Activated CD4-positive, CD25-positive, alpha-beta regulatory T cell treated with anti-CD3 and anti-CD28 coated beads, Interleukin-2, amount 50 U/mL, for 72 hours (primary cell): ENCODE measurements around the gene TUB.

Experiments used
- DNase-seq: peaks from one replicate; pipeline ENCODE4 v3.0.0; 2021

Gene TUB

DNA sequence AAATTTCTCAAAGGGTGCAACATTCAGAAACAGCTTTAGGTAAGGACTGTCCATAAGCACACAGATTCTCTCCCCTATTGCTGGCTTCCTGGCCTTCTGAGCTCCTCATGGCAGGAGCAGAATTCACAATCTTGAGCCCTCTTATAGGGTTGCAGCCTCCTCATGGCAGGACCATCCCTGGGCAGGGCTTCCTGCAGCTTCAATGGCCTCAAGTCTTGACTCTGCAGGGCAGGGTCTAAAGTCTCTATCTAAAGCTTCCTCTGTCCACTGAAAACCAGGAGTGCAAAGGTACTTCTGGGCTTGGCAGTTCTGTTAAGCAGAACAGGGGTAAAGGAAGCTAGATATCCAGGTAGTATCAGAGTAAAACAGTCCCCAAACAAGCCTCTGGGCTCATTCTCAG is 28.7 kb downstream of the TUB start:
- DNase-seq, result no peak

DNA sequence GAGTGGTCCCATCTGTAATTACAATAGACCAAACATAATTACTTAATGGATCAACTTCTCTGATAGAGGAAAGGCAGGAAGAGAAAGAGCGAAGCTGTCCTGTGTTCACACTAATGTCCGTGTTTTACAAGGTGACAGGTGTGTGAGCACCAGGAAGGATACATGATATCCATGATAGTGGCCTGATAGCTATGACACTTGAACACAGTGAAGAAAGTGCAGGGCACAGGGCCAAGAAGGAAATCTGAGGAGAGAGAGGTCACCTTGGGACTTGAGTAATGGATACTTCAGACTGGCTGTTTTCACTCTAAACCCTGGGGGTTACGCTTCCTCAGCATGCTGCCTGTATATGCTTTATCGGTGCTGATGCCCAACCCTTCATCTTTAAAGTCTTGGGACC is 29.4 kb downstream of the TUB start:
- no peak for DNase-seq

DNA sequence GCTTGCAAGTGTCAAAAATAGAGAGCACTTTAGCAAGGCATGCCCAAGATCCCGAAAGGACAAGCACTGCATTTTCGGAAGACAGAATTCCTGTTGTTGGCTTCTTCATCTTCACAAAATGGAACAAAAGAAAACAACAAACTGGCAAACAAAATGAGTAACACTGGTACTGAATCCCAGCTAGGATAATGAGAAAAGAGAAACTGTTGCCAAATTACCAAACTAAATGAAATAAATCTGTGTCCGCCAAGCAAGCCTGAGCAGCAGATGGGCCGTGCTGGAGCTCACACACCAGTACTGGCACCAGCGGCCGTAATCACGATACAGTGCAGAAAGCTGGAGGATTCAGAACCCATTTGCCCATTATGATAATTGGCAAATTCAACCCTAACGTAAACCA is 30.6 kb downstream of the TUB start:
- DNase-seq, result no peak

DNA sequence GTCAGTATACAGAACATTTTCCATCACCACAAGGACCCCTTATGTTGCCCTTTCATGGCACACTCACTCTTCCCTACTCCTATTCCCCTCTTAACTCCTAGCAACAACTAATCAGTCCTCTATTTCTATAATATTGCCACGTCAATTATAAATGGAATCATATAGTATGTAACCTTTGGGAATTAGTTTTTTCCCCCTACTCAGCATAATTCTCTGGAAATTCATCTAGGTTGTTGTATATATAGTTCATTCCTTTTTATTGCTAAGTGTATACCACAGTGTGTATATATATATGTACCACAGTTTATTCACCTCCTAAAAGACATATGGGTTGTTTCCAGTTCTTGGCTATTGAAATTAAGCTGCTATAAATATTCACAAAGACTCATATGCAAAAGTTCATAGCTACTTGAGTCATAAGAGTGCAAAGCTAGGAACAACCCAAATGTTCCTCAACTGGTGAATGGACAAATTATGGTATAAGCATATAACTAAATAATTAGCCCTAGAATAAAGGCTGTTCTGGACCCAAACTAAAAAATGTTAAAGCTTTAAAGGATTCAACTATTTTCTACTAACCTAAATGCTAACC is 41.3 kb downstream of the TUB start:
- DNase-seq, result no peak

DNA sequence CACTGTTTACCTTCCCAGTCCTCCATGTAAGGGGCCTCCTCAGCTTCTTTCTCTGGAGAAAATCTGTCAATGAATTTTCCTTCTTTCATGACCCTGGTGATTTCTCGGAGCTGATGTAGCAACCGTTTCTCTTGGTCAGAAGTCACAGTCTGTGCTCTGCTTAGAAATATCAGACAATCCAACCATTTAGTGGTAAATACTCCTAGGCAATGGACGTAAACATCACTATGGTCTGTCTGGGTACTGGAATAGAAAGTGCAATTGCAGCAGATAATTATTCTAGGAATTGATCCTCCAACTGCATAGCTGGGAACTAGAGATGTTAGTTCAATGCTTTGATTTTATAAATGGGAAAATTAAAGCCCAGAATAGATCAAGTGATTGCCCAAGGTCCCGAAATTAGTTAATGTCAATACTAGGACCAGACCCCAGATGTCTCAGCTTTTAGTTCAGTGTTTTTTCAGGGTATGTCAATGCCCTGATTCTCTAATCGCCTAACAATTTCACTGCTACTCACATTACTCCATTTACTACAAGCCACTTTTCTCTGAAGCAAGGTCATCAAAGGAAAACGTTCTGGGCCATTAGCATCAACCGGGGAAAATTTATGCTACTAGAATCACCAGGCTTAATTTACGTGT is 45.8 kb downstream of the TUB start:
- no peak for DNase-seq

DNA sequence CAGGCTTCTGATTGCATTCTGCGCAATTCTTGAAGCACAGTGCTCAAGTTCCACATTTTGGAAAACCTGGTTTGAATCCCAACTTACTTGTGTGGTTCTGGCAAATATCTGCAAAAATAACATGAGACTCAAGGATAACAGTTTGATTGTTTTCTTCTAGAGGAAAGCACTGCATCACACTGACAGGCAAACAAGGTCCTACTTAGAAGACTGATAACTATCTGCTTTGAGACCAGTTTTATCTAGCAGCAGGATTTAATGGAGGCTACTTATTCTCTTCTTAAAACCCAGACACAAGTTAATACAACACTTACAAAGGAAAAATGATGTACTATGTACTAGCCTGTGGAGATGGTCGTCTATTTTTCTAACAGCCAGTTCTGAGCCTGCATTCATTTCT is 46.4 kb downstream of the TUB start:
- DNase-seq, result no peak

DNA sequence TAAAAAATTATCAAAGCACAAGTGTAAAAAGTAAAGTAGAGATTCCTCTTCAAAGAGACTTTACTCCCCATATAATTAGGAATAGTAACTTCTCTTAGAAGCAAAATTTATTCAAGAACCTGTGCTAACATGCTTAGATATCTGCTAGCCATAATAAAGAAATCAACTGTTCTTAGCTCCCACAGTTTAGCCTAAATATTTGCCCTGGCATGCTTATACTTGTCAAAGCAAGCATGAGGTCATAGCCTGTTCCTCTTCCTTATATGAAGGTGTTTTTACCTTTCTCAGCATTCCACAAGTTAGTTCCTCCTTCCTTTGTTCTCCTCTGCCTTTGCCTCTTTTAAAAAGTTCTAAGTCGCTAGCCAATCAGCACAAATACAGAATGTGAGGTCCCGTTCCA is 57.5 kb downstream of the TUB start:
- DNase-seq, result no peak

DNA sequence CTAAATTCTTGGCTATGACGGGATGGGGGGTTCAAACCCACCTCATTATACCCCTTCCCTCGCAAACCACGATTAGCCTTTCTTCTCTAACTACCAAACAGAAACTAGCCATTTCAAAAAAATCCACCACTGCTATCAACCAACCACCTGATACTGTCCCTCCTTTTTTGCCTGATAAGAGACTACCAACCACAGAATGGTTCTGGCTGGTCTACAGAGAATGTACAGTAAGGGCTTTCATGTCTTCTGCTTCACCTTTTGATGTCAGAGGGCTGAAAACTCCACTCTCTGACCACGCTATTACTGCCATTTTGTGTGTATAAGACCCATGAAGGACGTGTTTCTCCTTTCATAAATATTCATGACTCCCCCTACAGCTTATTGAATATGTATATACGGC is 68.7 kb downstream of the TUB start:
- DNase-seq, result no peak
